Colon (tissue), 2 donors: ENCODE results near the gene ZP4.
"Not testable (repeated sequence)": the region's sequence is repeated elsewhere in the genome, so short reads cannot be mapped to it uniquely, and the experiment has no call there.

Experiments used
- FAIRE-seq: peaks from 2 replicates; lab custom pipeline; 2012; peaks lifted over from hg19 to GRCh38; lab: Jason Lieb, UNC
- donor health status: control.
- donor health status: control.

ZP4 gene

GRCh38 chr1:237875291-237875690 is 15.4 kb downstream of the ZP4 start:
- FAIRE-seq = no peak

GRCh38 chr1:237873487-237874211 is 17.1 kb downstream of the ZP4 start:
- no peak for FAIRE-seq

- FAIRE-seq = no peak
Observed at GRCh38 chr1:237868817-237869600, 21.7 kb downstream of the ZP4 start.

GRCh38 chr1:237867380-237867888 is 23.3 kb downstream of the ZP4 start:
- no peak for FAIRE-seq

- FAIRE-seq = no peak
Observed at GRCh38 chr1:237864338-237865244, 26.1 kb downstream of the ZP4 start.

- no peak for FAIRE-seq
Observed at GRCh38 chr1:237863234-237863633, 27.5 kb downstream of the ZP4 start.

- no peak for FAIRE-seq
Observed at GRCh38 chr1:237861944-237862343, 28.8 kb downstream of the ZP4 start.

- FAIRE-seq = no peak
Observed at GRCh38 chr1:237858992-237859391, 31.7 kb downstream of the ZP4 start.

- no peak for FAIRE-seq
Observed at GRCh38 chr1:237857455-237857854, 33.3 kb downstream of the ZP4 start.

GRCh38 chr1:237852342-237852741 is 38.4 kb downstream of the ZP4 start:
- no peak for FAIRE-seq

- no peak for FAIRE-seq
Observed at GRCh38 chr1:237851210-237851845, 39.4 kb downstream of the ZP4 start.

- not testable (repeated sequence) for FAIRE-seq
Observed at GRCh38 chr1:237843516-237843915, 47.2 kb downstream of the ZP4 start.

GRCh38 chr1:237841485-237841884 is 49.2 kb downstream of the ZP4 start:
- FAIRE-seq = no peak

GRCh38 chr1:237838904-237839534 is 51.7 kb downstream of the ZP4 start:
- no peak for FAIRE-seq

GRCh38 chr1:237838320-237838719 is 52.4 kb downstream of the ZP4 start:
- no peak for FAIRE-seq

- FAIRE-seq = no peak
Observed at GRCh38 chr1:237834461-237834860, 56.3 kb downstream of the ZP4 start.

- FAIRE-seq = no peak
Observed at GRCh38 chr1:237834048-237834447, 56.7 kb downstream of the ZP4 start.

GRCh38 chr1:237832858-237833257 is 57.9 kb downstream of the ZP4 start:
- no peak for FAIRE-seq
